Ascending aorta (tissue), 2 donors: ENCODE results near the gene PDE3A. TPM values are rescaled to one million over a fixed set of nuclear protein-coding genes. Genes with fewer than 3 reads are reported as not detected.

ENCODE experiments used
- DNase-seq, 2 donors: peaks; one replicate each; pipeline ENCODE4 v3.0.0-alpha.2; 2019; ENCODE audit warnings: low spot score in 2 of 2
- H3K27ac ChIP-seq, 2 donors: fragments of 200-600 bp; sonication (generic); one replicate each; pipeline ENCODE4 v1.5.1; 2016 to 2017; ENCODE audit warnings: mild to moderate bottlenecking in 1 of 2
- H3K27me3 ChIP-seq: fragments of 200-600 bp; sonication (generic); one replicate; pipeline ENCODE4 v1.5.1; 2017
- H3K36me3 ChIP-seq, 2 donors: fragments of 200-600 bp; sonication (generic); one replicate each; pipeline ENCODE4 v1.5.1; 2016
- H3K4me1 ChIP-seq, 2 donors: fragments of 200-600 bp; sonication (generic); one replicate each; pipeline ENCODE4 v1.5.1; 2016 to 2017; ENCODE audit warnings: mild to moderate bottlenecking in 1 of 2
- H3K4me3 ChIP-seq, 2 donors: fragments of 200-600 bp; sonication (generic); one replicate each; pipeline ENCODE4 v1.5.1; 2016 to 2017; ENCODE audit warnings: mild to moderate bottlenecking in 1 of 2
- H3K9me3 ChIP-seq, 2 donors: fragments of 200-600 bp; sonication (generic); one replicate each; pipeline ENCODE4 v1.5.1; 2016
- intact Hi-C: fragments of 100-400 bp; cut with DNase I; formaldehyde crosslinking; loops from one replicate; pipeline ENCODE4 v1.15.1; 2023
- total RNA-seq: library from RNA; depleted of rRNA; stranded (reverse); fragments of >200 nt; gene quantifications from one replicate; pipeline ENCODE4 v1.1.0, GENCODE V29; 2016
- TF ChIP-seq, protein P1 (sequence below), 3 experiments: fragments of 200-600 bp in 2 of 3; fragments of 450-650 bp in 1 of 3; sonication (generic) in 2 of 3; IDR thresholded peaks; one replicate each; pipeline ENCODE4 v1.5.1; 2016 to 2019; ENCODE audit warnings: antibody characterized with exemption in 3 of 3, mild to moderate bottlenecking in 1 of 3, moderate library complexity in 1 of 3

The PDE3A gene
- total RNA-seq, 1 donor from 2014 or later = 33.7 TPM

DNA sequence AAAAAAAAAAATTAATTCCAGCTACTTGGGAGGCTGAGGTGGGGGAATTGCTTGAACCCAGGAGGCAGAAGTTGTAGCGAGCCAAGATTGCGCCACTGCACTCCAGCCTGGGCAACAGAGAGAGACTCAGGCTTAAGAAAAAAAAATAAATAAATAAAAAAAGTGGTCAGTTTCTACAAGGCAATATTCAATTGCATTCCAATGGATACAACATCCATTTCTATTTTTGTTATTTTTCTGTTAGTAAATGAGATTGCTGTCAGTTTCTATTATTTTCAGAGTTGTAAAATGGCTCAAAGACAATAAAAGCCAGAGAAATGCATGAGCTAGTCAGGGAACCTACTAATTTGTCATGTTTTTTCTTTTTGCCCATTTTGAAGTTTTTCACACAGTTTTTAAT, 119.2 kb downstream of the PDE3A start:
- TF ChIP-seq, protein P1, sequence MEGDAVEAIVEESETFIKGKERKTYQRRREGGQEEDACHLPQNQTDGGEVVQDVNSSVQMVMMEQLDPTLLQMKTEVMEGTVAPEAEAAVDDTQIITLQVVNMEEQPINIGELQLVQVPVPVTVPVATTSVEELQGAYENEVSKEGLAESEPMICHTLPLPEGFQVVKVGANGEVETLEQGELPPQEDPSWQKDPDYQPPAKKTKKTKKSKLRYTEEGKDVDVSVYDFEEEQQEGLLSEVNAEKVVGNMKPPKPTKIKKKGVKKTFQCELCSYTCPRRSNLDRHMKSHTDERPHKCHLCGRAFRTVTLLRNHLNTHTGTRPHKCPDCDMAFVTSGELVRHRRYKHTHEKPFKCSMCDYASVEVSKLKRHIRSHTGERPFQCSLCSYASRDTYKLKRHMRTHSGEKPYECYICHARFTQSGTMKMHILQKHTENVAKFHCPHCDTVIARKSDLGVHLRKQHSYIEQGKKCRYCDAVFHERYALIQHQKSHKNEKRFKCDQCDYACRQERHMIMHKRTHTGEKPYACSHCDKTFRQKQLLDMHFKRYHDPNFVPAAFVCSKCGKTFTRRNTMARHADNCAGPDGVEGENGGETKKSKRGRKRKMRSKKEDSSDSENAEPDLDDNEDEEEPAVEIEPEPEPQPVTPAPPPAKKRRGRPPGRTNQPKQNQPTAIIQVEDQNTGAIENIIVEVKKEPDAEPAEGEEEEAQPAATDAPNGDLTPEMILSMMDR (IDR thresholded peaks at IDR 0.05) = no peak
- no peaks in the 10 kb centered on the region for H3K9me3 ChIP-seq
- peaks cover 0 to 28% of the 10 kb centered on the region in 2 donors for H3K4me1 ChIP-seq
- no peak overlapping the region for H3K27ac ChIP-seq
- H3K4me3 ChIP-seq = no peak overlapping the region
- DNase-seq = no peak
- intact Hi-C loops = no loop called here
- H3K36me3 ChIP-seq = no peaks in the 10 kb centered on the region
- no peaks in the 10 kb centered on the region for H3K27me3 ChIP-seq

DNA sequence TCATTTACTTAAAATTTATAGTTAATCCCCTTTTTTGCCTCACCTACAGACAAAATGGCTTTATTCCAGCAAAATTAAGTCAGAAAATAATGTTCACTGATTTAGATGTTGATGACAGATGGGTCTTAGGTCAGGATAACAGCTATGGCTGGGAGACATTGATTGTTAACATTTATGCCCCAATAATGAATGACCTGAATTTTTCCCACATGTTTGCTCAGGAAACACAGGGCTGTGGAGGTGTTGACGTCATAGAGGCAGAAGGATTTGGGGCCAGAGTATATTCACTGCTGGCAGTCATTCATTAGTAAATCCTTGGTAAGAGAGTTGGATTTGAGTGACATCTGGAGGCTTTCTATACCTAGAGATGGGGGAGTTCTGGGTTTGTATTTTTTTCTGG, 121.3 kb downstream of the PDE3A start:
- Histone ChIP-seq H3K27ac (no peak overlapping the region), H3K4me1 (peaks cover 6 to 47% of the 10 kb centered on the region in 2 donors), H3K27me3 (no peaks in the 10 kb centered on the region), H3K9me3 (no peaks in the 10 kb centered on the region), H3K4me3 (no peak overlapping the region), H3K36me3 (no peaks in the 10 kb centered on the region)
- TF ChIP-seq, protein P1 (IDR thresholded peaks at IDR 0.05) = no peak
- no peak for DNase-seq
- intact Hi-C loops = no loop called here

DNA sequence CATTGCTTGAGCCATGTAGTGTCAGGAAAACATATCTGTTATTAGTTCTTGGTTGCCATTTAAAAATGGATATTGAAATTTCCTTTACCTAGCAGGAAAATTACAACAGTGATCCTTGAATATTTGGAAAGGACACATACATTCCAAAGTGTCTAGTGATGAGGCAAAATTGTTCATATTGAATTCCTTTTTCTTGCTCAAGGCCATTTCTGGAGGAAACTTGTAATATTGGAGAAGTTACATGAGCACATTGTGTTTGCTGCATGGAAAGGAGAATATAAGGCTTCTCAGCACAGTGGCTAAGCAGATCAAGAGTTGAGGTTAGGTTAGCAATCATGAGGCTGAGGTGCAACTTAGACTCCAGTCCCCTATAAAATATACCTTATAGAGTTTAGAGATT, 121.9 kb downstream of the PDE3A start:
- Histone ChIP-seq H3K4me1 (peaks cover 6 to 52% of the 10 kb centered on the region in 2 donors), H3K27me3 (no peaks in the 10 kb centered on the region), H3K36me3 (no peaks in the 10 kb centered on the region), H3K27ac (no peak overlapping the region), H3K9me3 (no peaks in the 10 kb centered on the region), H3K4me3 (no peak overlapping the region)
- intact Hi-C loops = no loop called here
- DNase-seq = no peak
- TF ChIP-seq, protein P1 (IDR thresholded peaks at IDR 0.05) = no peak

DNA sequence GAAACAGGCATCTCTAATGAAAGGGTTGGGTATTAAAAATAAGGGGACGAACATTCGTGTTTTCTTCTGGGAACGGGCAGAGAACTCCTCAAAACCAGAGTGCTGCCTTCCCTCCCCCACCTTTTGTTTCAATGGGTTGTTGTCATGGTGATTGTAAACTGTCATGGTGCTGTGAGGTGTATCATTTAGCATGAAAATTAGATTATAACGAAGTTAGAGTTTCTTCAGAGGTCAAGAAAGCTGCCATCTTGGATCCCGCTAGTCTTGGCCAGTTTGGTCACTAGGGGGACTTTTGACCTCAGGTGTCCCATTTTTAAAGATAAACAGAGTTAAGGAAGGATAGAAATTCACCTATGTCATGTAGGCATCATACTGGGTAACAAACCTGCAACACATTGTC, 123.0 kb downstream of the PDE3A start:
- Histone ChIP-seq H3K27ac (peak overlapping the region in 1 of 2 donors; percentile 58), H3K4me3 (no peak overlapping the region), H3K9me3 (no peaks in the 10 kb centered on the region), H3K4me1 (peaks cover 6 to 58% of the 10 kb centered on the region in 2 donors), H3K27me3 (no peaks in the 10 kb centered on the region), H3K36me3 (no peaks in the 10 kb centered on the region)
- intact Hi-C loops = no loop called here
- TF ChIP-seq, protein P1 (IDR thresholded peaks at IDR 0.05) = no peak
- no peak for DNase-seq

DNA sequence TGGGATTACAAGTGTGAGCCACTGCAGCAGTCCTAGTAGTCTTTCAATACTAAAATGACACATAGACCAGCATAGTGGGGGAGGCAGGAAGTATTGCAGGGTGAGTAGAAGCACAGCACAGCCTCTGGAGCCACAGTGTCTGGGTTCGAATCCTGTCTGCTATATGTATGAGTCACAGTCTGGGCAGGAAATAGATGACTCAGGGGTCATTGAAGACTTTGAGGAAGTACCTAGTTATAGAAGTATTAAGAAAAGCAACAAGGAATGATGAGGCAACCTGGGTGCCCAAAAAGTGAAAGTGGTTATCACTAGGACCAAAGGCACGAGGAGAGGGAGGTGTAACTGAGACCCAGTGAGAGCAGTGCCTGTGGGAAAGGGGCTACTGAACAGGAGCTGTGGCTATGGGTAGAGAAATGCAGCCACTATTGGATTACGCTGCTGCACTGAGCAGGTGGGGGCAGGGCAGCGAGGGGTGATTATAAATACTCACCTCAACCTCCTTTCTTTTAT, 124.0 kb downstream of the PDE3A start:
- TF ChIP-seq, protein P1 (IDR thresholded peaks at IDR 0.05) = no peak
- intact Hi-C loops = no loop called here
- no peak overlapping the region for H3K4me3 ChIP-seq
- no peaks in the 10 kb centered on the region for H3K9me3 ChIP-seq
- no peaks in the 10 kb centered on the region for H3K36me3 ChIP-seq
- H3K27me3 ChIP-seq = no peaks in the 10 kb centered on the region
- H3K4me1 ChIP-seq = peaks cover 6 to 60% of the 10 kb centered on the region in 2 donors
- peak in 1 of 2 donors; percentile 70 for DNase-seq
- H3K27ac ChIP-seq = peak overlapping the region; percentile 55 to 58

DNA sequence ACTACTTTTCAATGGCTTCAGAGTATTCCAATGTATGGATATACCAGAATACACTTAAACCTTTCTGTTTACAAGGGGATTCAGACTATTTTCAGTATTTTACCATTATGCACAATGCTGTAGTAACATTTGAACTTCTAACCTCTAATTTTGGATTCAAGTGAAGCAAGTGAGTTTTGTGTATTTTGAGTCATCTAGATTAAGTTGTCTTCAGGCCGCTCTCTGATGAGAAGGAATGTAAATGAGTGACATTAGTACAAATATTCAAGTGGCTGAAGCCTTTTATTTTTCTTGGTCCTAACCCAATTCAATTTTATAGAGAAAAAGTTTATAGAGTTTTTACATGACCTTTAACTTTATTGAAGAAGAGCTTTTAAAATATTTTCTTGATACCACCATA, 125.6 kb downstream of the PDE3A start:
- intact Hi-C loops = no loop called here
- H3K4me1 ChIP-seq = peaks cover 6 to 60% of the 10 kb centered on the region in 2 donors

More for the DNA sequence above, 125.6 kb downstream of the PDE3A start:
- no peak overlapping the region for H3K4me3 ChIP-seq
- TF ChIP-seq, protein P1 (IDR thresholded peaks at IDR 0.05) = no peak
- no peaks in the 10 kb centered on the region for H3K9me3 ChIP-seq
- no peak for DNase-seq
- H3K27me3 ChIP-seq = no peaks in the 10 kb centered on the region
- H3K27ac ChIP-seq = peak overlapping the region; percentile 2 to 55
- H3K36me3 ChIP-seq = no peaks in the 10 kb centered on the region
